Smooth muscle cell of the brain vasculature (primary cell): ENCODE measurements around the gene MICAL2.

Experiments used
- DNase-seq: peaks from one replicate; pipeline ENCODE4 v3.0.0-alpha.2; 2012; ENCODE audit warnings: low read depth, low spot score

MICAL2 gene

DNA sequence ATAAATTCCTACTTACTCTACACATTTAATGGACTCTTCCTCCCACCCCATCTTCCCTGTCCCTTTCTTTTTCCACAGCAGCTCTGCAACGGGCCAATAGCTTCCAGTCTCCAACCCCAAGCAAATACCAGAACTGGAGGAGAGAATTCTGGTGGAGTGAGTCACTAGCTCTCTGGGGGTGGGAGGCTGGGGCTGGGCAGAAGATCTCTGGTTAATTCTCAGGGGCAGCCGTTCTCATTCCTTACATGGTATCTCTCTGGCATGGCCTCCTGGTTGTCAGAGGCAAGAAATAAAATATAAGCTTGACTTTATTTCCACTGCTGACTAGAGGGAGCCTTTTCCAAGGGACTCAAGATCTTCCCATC is 176.6 kb downstream of the MICAL2 start:
- peak; percentile 87 for DNase-seq

DNA sequence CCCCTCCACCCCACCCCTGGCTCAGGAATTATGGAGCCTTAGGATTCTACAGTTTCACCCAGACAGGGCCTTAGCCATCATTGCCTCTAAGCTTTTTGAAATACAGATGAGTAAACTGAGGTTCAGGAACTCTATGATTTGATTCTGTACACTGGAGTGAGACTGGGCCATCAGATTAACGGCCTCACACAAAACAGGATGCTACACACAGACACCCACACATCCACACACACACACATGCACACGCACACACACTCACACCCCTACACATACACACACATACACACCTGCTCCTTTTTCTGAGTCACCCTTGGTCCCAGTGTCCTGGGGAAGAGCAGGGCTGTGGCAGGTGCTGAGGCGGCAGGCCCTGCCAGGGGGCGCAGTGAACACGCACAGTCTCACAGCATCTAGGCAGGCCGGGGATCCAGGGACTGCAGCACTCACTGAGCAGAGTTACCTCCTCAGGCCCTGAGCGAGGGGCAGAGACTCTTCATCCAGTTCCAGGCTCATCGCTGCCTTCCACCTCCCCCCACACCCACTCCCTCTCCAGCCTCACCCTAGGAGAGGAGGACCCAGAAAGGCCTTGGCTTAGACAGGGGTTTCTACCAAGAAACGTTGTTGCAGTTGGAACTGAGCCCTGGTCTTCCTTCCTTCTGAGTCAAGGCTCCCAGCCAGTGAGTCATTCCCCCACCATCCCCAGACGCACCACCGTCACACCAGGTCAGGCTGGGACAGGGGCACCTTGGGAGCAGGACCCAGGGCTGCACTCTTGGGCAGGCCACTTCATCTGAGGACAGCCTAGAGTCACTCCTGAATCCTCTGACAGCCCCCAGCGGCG is 177.2 kb downstream of the MICAL2 start:
- peak; percentile 79 for DNase-seq

DNA sequence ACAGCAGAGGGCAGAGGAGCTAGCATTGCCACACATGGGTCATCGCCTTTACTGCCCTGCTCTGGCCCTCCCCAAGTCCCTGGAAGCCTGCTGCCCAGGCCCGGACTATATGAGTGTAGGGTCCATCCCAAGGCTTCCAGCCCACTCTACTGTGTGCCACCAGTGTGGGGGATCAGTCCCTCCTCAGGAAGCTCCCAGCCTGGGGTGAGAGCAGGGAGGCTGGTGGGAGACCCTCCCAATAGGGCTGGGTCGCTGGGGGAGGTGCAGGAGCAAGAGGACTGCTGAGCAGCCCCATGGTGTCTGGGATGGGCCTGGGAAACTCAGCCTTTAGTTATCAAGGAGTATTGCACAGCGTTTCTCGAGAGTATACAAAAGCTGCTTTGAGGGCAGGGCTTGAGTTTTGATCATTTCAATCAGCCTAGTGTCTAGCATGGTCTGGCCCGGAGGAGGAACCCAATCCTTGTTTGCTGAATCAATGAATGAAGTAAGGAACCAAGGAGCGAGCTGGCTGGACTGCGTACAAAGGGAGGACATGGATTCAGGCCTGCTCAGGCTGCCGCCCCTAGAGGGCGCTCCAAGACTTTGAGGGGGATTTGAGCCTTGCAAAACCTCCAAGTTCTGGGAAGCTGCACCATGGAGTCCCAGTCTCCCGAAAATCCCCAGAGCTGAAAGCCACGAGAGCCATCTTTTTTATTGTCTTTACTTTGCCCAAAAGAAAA is 178.0 kb downstream of the MICAL2 start:
- peak; percentile 84 for DNase-seq

DNA sequence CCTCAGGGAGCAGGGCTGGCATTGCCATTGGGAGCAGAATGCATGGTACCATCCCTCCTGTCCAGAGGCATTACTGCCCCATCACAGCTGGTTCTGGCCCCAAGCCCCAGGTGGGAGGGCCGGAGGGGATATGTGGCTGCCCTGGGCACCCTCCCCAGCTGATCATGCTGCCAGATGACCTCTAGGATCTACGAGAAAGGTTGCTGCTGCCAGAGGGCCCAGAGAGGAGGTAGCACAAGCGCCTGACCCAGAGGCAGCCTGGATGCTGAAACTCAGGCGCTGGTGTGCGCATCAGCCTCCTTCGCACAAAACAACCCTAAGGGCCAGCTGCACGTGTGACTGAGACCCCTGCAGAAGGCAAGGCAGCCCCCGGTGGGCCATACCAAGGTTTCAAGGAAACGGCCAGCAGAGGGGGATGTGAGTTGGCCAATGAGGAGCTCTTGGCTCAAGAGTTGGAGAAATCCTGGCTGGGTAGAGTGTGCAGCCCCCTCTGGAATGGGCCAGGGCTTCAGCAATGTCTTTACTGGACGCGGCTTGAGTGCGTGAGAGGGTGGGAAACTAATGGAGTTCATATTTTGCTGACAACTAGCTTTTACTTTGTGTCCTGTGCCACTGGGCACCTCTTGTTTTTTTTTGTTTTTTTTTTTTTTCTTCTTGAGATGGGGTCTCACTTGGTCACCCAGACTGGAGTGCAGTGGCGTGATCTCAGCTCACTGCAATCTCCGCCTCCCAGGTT is 178.7 kb downstream of the MICAL2 start:
- no peak for DNase-seq

DNA sequence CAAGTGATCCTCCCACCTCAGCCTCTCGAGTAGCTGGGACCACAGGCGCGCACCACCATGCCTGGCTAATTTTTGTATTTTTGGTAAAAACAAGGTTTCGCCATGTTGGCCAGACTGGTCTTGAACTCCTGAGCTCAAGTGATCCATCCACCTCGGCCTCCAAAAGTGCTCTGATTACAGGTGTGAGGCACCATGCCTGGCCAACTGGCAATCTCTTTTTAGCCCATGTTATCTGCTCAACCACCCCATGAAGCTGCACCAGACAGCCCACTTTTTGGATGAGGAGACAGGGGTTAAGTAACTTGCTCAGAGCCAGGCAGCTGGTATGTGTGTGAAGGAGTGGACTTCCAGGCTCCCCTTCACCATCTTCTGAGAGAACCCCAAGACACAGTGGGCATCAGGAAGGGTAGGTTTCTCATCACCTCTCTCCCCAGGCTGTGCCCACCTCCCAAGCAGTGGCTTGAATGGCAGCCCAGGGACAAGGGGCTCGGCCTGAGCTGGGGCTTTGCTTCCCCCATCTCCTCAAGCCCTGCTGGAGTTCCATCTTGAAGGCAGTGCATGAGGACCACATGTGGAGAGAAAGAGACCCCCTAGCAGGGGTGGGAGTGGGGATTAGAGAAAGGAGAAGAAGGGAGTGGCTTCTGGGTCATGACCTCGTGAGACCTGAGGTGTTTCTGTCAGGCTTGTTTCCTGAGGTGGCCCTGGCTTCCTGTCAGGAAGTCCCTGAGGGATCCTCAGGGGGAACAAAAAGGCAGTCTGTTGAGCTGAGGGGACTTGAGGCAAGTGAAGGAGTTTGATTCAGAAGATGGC is 179.5 kb downstream of the MICAL2 start:
- no peak for DNase-seq

DNA sequence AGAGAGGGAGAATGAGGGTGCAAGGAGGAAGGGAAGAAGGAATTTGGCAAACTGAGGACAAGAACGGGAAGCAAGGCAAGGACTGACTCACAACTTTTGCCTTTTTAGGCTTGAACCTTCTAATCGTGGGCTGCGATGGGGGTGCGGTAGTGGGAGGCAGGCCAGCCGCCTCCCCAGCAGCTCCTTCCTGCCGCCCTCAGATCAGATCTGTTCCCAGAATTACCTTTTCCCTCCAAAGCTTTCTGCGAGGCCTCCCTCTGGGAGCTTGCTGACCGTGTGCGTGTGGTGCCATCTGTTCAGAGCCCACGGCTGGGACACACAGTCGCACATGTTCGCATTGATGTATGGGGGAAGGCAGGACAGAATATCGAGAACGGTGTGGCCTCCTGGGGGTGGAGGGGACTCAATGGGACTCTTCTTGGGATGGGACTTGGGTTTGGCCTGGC is 180.1 kb downstream of the MICAL2 start:
- DNase-seq: no peak

DNA sequence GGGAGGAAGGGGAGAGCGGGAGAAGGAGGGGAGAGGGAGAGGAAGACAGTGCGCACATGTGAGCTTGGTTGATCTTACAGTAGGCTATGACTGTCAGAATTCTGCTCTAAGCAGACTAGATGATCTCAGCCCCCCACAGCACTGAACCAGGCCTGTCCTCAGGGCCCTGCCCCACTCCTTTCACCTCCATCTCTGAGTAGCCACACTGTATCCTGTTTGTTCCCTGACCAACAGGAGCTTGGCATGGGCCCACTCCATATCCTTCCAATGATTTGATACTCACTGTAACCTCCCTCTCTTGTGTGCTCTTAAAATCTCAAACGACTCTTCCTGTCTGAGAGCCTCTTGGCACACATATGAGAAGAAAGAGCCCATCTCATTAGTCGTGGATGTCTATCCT is 180.9 kb downstream of the MICAL2 start:
- DNase-seq: no peak

DNA sequence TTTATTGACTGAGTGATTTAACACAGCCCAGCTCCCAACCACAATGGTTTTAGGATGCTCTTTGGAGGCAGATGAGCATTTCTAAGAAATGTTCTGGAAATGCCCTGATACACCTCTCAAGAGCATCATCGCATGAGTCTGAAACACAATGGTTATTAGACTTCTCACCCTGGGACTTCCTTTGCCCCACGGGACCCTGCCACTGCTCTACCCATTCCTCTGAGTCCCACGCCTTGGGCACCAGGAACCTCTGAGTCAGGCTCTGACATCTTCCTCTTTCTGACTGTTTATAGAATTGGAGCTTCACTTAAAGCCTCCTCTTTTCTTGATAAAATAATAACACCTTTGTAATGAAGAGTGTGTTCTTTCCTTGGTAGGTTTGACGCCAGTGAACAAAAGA is 181.4 kb downstream of the MICAL2 start:
- DNase-seq: no peak

DNA sequence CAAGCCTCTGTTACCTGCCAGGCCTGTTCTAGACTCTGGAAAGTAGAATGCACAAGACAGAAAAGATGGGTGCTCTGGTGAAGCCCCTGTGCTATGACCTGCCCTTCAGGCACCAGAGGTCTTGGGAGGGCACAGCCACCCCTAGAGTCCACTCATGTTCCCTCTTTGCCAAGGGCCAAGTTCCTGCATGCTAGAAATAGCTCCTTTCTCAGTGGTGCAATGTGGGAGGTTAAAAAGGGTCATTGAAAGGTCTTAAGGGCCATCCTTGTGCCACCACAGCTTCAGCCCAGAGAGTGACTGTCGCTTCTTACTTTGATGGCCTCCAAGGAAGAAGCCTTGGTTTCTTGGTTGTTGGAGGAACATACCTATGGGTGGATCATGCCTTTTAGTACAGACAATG is 182.4 kb downstream of the MICAL2 start:
- no peak for DNase-seq

DNA sequence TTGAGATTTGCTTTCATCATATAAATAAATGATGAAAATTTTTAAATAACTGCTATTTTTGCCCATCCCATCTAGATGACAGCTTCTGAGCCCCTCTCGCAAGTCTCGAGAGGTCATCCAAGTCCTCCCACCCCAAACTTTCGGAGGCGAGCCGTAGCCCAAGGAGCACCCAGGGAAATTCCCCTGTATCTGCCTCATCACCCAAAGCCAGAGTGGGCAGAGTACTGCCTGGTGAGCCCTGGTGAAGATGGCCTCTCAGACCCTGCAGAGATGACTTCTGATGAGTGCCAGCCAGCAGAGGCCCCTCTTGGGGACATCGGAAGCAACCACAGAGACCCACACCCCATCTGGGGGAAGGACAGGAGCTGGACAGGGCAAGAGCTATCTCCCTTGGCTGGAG is 183.1 kb downstream of the MICAL2 start:
- DNase-seq: no peak

DNA sequence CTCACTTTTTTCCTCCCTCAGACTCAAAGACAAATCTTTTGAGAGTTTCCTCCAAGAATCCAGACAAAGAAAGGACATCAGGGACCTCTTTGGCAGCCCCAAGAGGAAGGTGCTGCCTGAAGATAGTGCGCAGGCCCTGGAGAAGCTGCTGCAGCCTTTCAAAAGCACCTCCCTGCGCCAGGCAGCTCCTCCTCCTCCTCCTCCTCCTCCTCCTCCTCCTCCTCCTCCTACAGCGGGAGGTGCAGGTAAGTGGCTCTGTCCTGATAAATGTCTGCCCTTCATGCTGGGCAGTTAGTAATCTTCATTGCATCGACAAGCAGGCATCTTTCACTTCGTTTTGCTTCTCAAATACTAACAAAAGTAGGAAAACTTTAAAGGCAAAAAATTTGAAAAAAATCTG is 184.2 kb downstream of the MICAL2 start:
- DNase-seq: no peak

DNA sequence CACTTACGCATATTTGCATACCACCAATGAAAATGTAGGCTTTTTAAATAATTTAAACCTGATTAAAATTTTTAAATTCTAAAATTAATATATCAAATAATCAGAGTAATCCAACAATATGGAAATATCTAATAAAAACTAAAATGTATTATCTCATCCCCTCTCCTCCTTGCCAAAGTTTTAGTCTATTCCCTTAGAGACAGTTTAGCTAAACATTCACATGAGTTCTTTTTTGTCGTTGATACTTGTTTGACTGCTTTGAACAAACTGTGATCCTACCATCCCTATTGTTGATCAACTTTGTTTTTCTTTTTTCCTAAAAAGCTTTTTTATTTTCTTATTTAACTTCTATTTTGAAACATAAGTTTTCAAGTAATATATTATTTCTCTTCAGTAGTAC is 185.6 kb downstream of the MICAL2 start:
- no peak for DNase-seq

DNA sequence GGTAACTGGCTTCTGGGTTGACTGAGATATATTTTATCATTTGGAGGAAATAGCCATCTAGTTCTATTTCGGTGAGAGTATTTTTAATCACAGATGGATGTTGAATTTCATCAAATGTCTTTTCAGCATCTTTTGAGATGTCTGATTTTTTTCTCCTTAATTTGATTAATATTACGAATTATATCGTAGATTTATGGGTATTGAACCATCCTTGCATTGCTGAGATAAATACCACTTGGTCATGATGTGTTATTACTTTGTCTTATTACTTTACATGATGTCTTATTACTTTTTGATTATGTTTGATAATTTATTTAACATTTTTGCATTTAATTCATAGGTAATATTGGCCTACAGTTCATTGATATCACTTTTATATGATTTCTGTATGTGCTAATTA is 188.2 kb downstream of the MICAL2 start:
- DNase-seq: no peak

DNA sequence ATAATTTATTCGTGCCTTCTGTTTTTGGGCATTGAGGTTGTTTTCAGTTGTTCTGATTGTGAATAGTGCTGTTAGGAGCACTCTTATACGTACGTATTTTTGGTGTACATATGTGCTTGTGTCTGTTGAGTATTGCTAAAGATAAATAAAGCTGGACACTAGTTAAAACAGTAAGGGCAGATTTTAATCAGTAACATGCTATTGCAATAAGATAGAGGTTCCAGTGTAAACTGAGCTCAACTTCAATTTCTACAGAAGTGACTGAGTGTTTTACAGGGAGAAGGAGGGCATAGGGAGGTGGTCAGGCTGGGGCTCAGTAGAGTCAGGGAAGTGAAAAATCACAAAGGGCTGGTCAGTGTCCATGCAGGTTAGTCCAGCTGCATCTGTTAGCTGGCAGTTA is 191.0 kb downstream of the MICAL2 start:
- DNase-seq: no peak

DNA sequence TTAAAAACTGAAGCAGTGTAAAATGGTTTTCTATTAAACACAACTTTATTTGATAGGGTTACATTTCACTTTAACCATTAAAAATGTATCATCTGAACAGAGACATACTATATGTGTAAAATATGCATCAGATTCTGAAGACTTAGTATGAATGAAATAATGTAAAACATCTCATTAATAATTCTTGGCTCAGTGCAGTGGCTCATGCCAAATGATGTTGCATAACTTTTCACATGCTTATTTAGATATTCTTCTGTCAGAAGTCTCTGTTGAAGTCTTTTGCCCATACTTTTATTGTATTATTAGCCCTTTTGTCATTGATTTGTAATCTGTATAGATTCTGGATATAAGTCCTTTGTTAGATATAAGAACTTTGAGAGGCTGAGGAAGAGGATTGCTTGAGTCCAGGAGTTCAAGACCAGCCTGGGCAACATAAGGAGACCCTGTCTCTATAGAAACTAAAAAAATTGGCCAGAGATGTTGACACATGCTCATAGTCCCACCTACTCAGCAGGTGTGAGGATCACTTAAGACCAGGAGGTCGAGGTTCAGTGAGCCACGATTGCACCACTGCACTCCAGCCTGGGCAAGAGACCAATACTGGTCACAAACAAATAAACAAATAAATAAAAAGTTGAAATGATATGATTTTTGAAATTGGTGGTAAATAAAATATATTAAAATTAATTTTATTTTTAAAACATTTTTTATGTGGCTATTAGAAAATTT is 193.2 kb downstream of the MICAL2 start:
- no peak for DNase-seq

DNA sequence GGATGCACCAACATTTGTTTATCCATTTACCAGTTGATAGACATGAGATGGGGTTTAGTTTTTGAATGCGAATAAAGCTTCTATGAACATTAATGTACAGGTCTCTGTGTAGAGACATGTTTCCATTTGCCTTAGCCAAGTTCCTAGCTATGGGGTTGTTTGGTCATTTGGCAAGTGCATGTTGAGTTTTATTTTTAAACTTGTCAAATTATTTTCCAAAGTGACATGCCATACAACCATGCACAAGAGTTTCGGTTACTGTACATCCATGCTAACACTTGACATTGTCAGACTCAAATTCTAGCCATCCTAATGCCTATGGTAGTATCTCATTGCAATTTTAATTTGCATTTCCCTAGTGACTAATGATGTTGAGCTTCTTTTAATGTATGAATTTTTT is 196.4 kb downstream of the MICAL2 start:
- no peak for DNase-seq

DNA sequence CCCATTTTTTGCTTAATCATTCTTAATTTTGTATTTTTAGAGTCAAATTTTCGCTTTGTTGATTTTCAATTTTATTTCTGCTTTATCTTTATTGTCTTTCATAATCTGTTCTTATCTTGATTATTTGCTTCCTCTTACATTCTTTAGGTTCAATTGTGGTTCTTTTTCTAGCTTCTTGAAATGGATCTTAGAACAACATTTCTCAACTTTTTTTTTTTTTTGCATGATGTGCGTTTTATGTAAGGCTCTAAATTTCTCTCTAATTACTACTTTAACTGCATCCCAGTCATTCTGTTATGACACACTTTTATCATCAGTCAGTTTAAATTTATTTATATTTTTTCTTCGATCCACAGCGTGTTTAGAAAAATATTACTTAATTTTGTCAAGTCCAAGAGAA is 201.7 kb downstream of the MICAL2 start:
- DNase-seq: no peak
